ENCODE results near the gene TPX2. TPM values are rescaled to one million over a fixed set of nuclear protein-coding genes. Genes with fewer than 3 reads are reported as not detected.
"Not testable (repeated sequence)": the region's sequence is repeated elsewhere in the genome, so short reads cannot be mapped to it uniquely, and the experiment has no call there.

The TPX2 gene
- total RNA-seq, 4 donors from 2014 or later, result 5.9 to 10.2 (median 7.3) TPM

DNA sequence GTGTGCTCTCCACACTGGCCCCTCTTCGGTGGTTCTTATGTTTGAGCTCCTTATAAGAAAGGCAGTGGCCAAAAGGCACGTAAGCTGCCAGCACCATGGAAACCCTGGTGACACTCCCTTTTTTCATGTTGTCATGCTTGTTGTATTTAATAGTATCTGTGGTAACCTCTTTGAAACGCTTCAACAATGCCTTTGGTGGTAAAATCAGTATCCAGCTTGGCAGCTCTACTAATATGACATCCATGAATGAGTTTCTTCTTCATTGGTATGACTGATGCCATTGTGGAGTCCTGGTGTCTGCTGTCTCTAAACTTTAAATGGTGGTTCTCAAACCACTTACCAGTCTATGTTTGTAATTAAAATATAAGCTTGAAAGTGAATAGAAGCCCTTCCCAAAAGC, 69.4 kb downstream of the TPX2 start:
- intact Hi-C loops (cut with DNase I; ENCODE audit: low total_unique reads), result no loop called here
- 50 to 66% methylated on average over 3 of the region's 3 CpGs for WGBS, 2 donors
- H3K4me3 ChIP-seq (ENCODE audit: low read depth, poor library complexity, severe bottlenecking), result no peak overlapping the region

DNA sequence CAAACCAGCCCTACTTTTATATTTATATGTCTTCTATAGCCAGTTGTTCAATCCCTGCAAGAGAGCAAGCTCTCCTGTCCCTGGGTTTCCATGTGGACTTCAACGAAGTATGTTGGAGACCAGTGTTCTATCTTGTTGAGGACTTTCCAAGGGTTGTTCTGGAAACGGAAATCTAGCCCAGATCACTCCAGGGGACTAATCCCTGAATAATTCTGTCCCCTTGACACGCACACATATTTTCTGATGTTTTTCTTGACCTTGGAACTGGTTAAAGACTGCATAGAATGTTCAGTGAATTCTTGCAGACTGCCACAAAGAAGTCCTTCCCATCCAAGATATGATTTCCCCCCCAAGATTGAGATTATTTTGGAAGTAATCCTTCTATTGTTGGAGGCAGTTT, 70.6 kb downstream of the TPX2 start:
- no peak overlapping the region for H3K4me3 ChIP-seq (ENCODE audit: low read depth, poor library complexity, severe bottlenecking)
- TF ChIP-seq POLR2A (IDR thresholded peaks at IDR 0.05), result no peak
- TF ChIP-seq, protein P1, sequence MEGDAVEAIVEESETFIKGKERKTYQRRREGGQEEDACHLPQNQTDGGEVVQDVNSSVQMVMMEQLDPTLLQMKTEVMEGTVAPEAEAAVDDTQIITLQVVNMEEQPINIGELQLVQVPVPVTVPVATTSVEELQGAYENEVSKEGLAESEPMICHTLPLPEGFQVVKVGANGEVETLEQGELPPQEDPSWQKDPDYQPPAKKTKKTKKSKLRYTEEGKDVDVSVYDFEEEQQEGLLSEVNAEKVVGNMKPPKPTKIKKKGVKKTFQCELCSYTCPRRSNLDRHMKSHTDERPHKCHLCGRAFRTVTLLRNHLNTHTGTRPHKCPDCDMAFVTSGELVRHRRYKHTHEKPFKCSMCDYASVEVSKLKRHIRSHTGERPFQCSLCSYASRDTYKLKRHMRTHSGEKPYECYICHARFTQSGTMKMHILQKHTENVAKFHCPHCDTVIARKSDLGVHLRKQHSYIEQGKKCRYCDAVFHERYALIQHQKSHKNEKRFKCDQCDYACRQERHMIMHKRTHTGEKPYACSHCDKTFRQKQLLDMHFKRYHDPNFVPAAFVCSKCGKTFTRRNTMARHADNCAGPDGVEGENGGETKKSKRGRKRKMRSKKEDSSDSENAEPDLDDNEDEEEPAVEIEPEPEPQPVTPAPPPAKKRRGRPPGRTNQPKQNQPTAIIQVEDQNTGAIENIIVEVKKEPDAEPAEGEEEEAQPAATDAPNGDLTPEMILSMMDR (IDR thresholded peaks at IDR 0.05), result no peak
- intact Hi-C loops (cut with DNase I; ENCODE audit: low total_unique reads), result no loop called here
- DNase-seq (ENCODE audit: low spot score in 2 of 2), result no peak
- WGBS, 2 donors, result 73 to 77% methylated on average over 3 of the region's 3 CpGs

More for the DNA sequence above, 69.4 kb downstream of the TPX2 start:
- DNase-seq (ENCODE audit: low spot score in 2 of 2), result no peak
- no peak for TF ChIP-seq POLR2A (IDR thresholded peaks at IDR 0.05)
- TF ChIP-seq, protein P1 (IDR thresholded peaks at IDR 0.05), result no peak

DNA sequence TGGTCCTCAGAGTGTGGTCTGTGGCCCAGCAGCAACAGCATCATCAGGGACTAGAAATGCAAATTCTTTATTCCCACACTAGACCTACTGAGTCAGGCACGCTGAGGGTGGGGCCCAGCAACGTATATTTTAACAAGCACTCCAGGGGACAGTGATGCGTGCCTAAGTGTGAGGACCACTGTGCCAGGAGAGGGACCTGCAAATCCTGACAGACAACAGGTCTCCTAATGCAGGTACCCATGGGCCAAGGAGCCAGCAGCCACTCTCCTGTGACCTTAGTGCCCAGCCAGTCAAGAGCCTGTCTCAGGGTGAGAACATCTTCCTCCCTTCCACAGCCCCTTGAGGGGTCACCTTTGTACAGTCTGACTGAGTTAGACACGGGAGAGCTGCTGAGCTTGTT, 72.1 kb downstream of the TPX2 start:
- WGBS, 2 donors, result 89 to 90% methylated on average over 4 of the region's 4 CpGs
- intact Hi-C loops (cut with DNase I; ENCODE audit: low total_unique reads), result no loop called here
- no peak for TF ChIP-seq POLR2A (IDR thresholded peaks at IDR 0.05)
- DNase-seq (ENCODE audit: low spot score in 2 of 2), result no peak
- H3K4me3 ChIP-seq (ENCODE audit: low read depth, poor library complexity, severe bottlenecking), result no peak overlapping the region

DNA sequence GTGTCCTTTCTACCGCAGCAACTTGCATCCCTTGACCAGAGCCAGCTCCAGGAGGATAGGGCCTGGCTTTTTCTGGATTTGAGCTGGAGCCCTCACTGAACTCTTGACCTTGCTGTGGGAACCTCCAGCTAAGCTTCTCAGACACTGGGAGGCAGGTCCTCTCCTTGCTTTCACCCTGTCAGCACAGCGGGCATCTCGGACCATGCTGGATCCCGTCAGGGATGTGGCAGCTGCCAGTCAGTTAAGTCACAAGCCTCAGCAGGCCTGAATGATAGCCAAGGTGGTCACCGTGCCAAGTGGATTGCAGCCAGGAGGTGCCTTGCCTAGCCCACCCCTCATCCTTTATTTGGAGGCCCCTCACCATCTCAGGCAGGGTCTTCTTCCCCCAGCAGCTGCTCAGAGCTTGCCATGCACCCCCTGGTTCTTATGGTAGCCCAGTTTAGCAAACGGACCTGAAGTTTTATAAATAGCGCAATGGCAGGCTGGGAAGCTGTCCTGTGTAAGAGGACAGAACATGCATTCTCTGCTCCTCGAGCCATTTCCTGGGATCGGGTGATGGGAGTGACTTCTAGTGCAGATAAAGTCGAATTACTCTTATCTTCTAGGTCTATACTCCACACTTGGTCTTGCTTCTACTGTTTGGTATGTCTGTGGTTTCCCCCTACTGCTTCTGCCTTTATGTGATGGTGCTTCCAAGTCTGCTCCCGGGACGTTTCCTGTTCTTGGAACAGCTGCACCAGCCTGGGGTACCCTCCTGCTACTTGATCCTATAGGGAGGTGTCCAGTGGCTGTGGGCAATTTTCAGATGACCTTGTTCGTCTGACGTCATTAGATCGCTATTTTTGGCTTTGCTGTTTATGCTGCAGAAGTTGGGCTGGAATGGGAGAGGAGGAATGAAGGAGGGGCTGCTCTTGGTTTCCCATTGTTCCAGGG, 73.0 kb downstream of the TPX2 start:
- 65 to 66% methylated on average over 15 of the region's 15 CpGs for WGBS, 2 donors
- DNase-seq (ENCODE audit: low spot score in 2 of 2), result no peak

DNA sequence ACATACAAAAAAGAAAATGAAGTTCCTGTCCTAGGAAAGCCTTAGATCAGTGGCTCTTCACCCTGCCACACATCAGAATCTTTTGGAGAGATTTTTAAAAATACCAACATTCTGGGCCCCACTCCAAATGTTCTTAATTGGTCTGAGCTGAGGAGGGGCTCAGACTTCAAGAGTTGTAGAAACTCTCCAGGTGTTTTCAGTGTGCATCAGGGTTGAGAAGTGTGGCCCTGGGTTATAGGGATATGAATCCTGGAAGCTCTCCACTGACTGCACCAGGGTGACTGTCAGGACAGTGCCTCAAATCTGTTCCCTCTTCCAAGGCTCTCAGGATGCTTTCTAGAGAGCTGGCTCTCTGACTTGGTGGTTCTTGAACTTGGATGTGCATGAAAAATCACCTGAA, 74.5 kb downstream of the TPX2 start:
- intact Hi-C loops (cut with DNase I; ENCODE audit: low total_unique reads), result no loop called here
- no peak for TF ChIP-seq POLR2A (IDR thresholded peaks at IDR 0.05)
- TF ChIP-seq, protein P1 (IDR thresholded peaks at IDR 0.05), result no peak
- no peak overlapping the region for H3K4me3 ChIP-seq (ENCODE audit: low read depth, poor library complexity, severe bottlenecking)
- no peak for DNase-seq (ENCODE audit: low spot score in 2 of 2)

More for the DNA sequence above, 73.0 kb downstream of the TPX2 start:
- no peak for TF ChIP-seq POLR2A (IDR thresholded peaks at IDR 0.05)
- TF ChIP-seq, protein P1 (IDR thresholded peaks at IDR 0.05), result no peak
- intact Hi-C loops (cut with DNase I; ENCODE audit: low total_unique reads), result no loop called here
- H3K4me3 ChIP-seq (ENCODE audit: low read depth, poor library complexity, severe bottlenecking), result no peak overlapping the region

DNA sequence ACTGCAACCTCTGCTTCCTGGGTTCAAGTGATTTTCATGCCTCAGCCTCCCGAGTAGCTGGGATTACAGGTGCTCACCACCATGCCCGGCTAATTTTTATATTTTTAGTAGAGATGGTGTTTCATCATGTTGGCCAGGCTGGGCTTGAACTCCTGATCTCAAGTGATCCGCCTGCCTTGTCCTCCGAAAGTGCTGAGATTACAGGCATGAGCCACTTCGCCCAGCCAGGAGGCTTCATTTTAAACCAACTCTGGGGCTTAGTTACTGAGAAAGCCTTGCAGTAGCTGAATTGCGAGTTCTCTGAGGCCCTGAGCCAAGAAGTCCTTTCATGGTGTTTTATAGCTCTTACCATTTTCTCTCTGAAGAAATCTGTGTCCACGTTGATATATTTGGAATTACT, 75.1 kb downstream of the TPX2 start:
- DNase-seq (ENCODE audit: low spot score in 2 of 2); intact Hi-C loops (cut with DNase I; ENCODE audit: low total_unique reads); H3K4me3 ChIP-seq (ENCODE audit: low read depth, poor library complexity, severe bottlenecking): not testable (repeated sequence)
- WGBS, 2 donors, result 83 to 86% methylated on average over 7 of the region's 7 CpGs

Measured in lower leg skin (tissue), 4 donors.